Peyer's patch (tissue), 4 donors: ENCODE data around the gene CNPY4. TPM values are rescaled to one million over a fixed set of nuclear protein-coding genes. Genes with fewer than 3 reads are reported as not detected.

Source experiments
- DNase-seq, 3 donors: peaks; one replicate each; pipeline ENCODE4 v3.0.0-alpha.2; 2017 to 2019
- H3K27ac ChIP-seq, 4 donors: fragments of 200-600 bp; sonication (generic); one replicate each; pipeline ENCODE4 v1.5.1; 2016 to 2019
- H3K27me3 ChIP-seq, 2 donors: fragments of 200-600 bp; sonication (generic); one replicate each; pipeline ENCODE4 v1.5.1; 2019
- H3K36me3 ChIP-seq, 3 donors: fragments of 200-600 bp; sonication (generic); one replicate each; pipeline ENCODE4 v1.5.1; 2016 to 2019
- H3K4me1 ChIP-seq, 4 donors: fragments of 200-600 bp; sonication (generic); one replicate each; pipeline ENCODE4 v1.5.1; 2016 to 2019
- H3K4me3 ChIP-seq, 4 donors: fragments of 200-600 bp; sonication (generic); 1 replicate in 3 of 4; 2 replicates in 1 of 4; pipeline ENCODE4 v1.5.1; 2016 to 2019; ENCODE audit warnings: mild to moderate bottlenecking in 1 of 4
- H3K9me3 ChIP-seq, 4 donors: fragments of 200-600 bp; sonication (generic); one replicate each; pipeline ENCODE4 v1.5.1; 2016 to 2019; ENCODE audit warnings: mild to moderate bottlenecking in 1 of 4
- POLR2A ChIP-seq, 2 donors: fragments of 450-650 bp; IDR thresholded peaks; one replicate each; pipeline ENCODE4 v1.5.1; 2017; ENCODE audit warnings: antibody characterized with exemption in 2 of 2, mild to moderate bottlenecking in 2 of 2, moderate library complexity in 2 of 2
- total RNA-seq, 4 donors: library from RNA; depleted of rRNA; stranded (reverse); fragments of >200 nt; gene quantifications; one replicate each; pipeline ENCODE4 v1.1.0, GENCODE V29; 2016
- TF ChIP-seq, protein P1 (sequence below), 6 experiments: fragments of 450-650 bp in 4 of 6; fragments of 200-600 bp in 2 of 6; sonication (generic) in 1 of 6; IDR thresholded peaks; one replicate each; pipeline ENCODE4 v1.5.1; 2017 to 2019; ENCODE audit warnings: antibody characterized with exemption in 6 of 6, mild to moderate bottlenecking in 3 of 6, moderate library complexity in 1 of 6

The CNPY4 gene
- total RNA-seq, 4 donors from 2014 or later: 4.6 to 23.9 (median 6.3) TPM

DNA sequence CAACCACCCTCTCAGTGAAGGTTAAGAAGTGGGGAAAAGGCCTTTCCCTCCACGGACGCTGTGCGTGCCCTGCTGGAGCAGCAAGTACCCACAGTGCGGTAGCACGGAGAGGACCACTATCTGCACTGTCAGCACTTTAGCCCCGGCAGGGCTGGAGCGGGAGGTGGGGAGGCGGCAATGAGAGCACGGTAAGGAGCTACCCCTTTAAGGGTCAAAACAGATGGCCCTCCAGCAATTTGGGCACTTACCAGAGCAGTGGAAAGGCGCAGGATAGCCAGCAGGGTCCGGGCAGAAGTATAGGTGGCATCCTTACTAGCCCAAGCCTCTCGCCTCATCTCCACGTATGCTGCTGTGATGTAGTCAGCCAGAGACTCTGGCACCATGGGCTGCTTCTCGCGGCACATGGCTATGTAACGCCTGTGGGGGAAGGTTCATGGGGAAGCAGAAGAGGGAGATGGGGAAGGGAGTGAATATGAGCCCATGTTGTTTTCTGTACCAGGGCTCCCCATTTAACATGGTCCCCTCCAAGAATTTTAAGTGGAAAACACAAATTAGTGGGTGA, 25.4 kb upstream of the CNPY4 start:
- TF ChIP-seq, protein P1, sequence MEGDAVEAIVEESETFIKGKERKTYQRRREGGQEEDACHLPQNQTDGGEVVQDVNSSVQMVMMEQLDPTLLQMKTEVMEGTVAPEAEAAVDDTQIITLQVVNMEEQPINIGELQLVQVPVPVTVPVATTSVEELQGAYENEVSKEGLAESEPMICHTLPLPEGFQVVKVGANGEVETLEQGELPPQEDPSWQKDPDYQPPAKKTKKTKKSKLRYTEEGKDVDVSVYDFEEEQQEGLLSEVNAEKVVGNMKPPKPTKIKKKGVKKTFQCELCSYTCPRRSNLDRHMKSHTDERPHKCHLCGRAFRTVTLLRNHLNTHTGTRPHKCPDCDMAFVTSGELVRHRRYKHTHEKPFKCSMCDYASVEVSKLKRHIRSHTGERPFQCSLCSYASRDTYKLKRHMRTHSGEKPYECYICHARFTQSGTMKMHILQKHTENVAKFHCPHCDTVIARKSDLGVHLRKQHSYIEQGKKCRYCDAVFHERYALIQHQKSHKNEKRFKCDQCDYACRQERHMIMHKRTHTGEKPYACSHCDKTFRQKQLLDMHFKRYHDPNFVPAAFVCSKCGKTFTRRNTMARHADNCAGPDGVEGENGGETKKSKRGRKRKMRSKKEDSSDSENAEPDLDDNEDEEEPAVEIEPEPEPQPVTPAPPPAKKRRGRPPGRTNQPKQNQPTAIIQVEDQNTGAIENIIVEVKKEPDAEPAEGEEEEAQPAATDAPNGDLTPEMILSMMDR (IDR thresholded peaks at IDR 0.05): no peak
- no peak for TF ChIP-seq POLR2A (IDR thresholded peaks at IDR 0.05)
- Histone ChIP-seq H3K9me3 (no peaks in the 10 kb centered on the region), H3K4me3 (no peak overlapping the region), H3K27me3 (no peaks in the 10 kb centered on the region), H3K36me3 (peaks cover 0 to 88% (median 4%) of the 10 kb centered on the region in 3 donors), H3K4me1 (peaks cover 0 to 14% (median 0%) of the 10 kb centered on the region in 4 donors), H3K27ac (no peak overlapping the region)
- no peak for DNase-seq

DNA sequence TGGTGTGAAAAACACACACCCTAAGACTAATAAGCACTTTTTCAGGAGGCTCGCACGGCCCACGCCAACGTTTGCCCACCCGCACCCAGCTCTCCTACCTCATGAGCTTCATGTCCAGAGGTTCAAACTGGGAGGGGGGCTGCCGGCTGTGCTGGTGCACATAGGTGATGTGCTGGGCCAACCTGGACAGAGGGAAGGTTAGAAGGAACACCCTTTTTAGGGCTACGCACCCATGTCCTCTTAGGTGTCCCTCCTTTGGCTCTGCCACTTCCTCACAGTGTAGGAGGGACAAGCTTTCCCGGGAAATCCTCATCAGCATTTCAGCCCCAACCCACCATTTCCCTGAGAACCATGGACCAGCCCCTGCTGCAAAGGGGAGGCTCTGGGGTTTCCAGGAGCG, 24.1 kb upstream of the CNPY4 start:
- Histone ChIP-seq H3K4me3 (no peak overlapping the region), H3K27ac (no peak overlapping the region), H3K4me1 (peaks cover 0 to 12% (median 3%) of the 10 kb centered on the region in 4 donors), H3K36me3 (peaks cover 0 to 93% (median 4%) of the 10 kb centered on the region in 3 donors), H3K9me3 (no peaks in the 10 kb centered on the region), H3K27me3 (no peaks in the 10 kb centered on the region)
- DNase-seq: no peak
- TF ChIP-seq POLR2A (IDR thresholded peaks at IDR 0.05): no peak
- TF ChIP-seq, protein P1 (IDR thresholded peaks at IDR 0.05): no peak

DNA sequence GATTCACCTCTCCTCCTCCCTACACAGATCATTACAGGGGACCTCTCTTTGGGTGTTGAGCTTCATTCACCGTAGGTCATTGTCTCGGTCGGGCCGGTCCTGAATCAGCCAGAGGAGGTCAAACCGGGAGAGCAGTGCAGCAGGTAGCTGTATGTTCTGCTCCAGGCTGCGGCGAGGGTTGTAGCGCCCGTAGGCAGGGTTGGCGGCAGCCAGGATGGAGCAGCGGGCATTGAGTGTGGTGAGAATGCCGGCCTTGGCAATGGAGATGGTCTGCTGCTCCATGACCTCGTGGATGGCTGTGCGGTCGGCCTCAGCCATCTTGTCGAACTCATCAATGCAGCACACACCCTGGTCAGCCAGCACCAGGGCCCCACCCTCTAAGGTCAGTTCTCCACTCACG, 23.7 kb upstream of the CNPY4 start:
- DNase-seq: no peak
- no peak overlapping the region for H3K27ac ChIP-seq
- H3K9me3 ChIP-seq: no peaks in the 10 kb centered on the region
- TF ChIP-seq, protein P1 (IDR thresholded peaks at IDR 0.05): no peak
- no peak for TF ChIP-seq POLR2A (IDR thresholded peaks at IDR 0.05)
- H3K4me3 ChIP-seq: no peak overlapping the region
- no peaks in the 10 kb centered on the region for H3K27me3 ChIP-seq
- H3K36me3 ChIP-seq: peaks cover 0 to 89% (median 4%) of the 10 kb centered on the region in 3 donors
- peaks cover 0 to 12% (median 3%) of the 10 kb centered on the region in 4 donors for H3K4me1 ChIP-seq

DNA sequence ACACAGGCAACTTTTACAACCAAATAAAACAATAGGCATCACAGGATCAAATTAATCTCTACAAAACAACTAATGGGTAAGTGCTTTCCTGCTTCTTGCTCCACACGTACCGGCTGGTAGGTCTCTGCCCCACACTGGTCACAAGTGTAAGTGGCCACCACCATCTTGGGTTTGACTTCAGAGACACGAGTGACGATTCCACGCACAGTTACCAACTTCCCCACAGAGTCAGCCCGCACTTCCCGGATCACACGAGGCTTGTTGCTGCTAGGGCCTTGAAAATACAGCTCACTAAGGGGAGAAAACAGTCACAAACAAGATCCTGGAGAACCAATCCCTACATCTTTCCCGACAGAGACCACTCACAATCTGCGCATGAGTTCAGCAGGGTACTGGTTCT, 20.5 kb upstream of the CNPY4 start:
- Histone ChIP-seq H3K9me3 (no peaks in the 10 kb centered on the region), H3K4me3 (no peak overlapping the region), H3K27me3 (no peaks in the 10 kb centered on the region), H3K27ac (peak overlapping the region in 1 of 4 donors; percentile 13), H3K4me1 (peaks cover 0 to 20% (median 5%) of the 10 kb centered on the region in 4 donors), H3K36me3 (peaks cover 0 to 66% (median 4%) of the 10 kb centered on the region in 3 donors)
- no peak for DNase-seq
- TF ChIP-seq, protein P1 (IDR thresholded peaks at IDR 0.05): no peak
- TF ChIP-seq POLR2A (IDR thresholded peaks at IDR 0.05): no peak

- peak overlapping the region in 3 of 4 donors; percentile 82 to 98 (median 96) for H3K4me3 ChIP-seq
Observed at GRCh38 chr7:100099452-100099851, 20.0 kb upstream of the CNPY4 start.

More at GRCh38 chr7:100099452-100099851, 20.0 kb upstream of the CNPY4 start:
- H3K4me1 ChIP-seq: peaks cover 0 to 20% (median 5%) of the 10 kb centered on the region in 4 donors
- TF ChIP-seq, protein P1 (IDR thresholded peaks at IDR 0.05): no peak
- TF ChIP-seq POLR2A (IDR thresholded peaks at IDR 0.05): no peak
- H3K36me3 ChIP-seq: peaks cover 0 to 66% (median 4%) of the 10 kb centered on the region in 3 donors
- peak overlapping the region in 2 of 4 donors; percentile 97 to 99 for H3K27ac ChIP-seq
- no peaks in the 10 kb centered on the region for H3K9me3 ChIP-seq
- no peak for DNase-seq
- H3K27me3 ChIP-seq: no peaks in the 10 kb centered on the region
